ENCODE data around the gene ZNF629.

Gene ZNF629

DNA sequence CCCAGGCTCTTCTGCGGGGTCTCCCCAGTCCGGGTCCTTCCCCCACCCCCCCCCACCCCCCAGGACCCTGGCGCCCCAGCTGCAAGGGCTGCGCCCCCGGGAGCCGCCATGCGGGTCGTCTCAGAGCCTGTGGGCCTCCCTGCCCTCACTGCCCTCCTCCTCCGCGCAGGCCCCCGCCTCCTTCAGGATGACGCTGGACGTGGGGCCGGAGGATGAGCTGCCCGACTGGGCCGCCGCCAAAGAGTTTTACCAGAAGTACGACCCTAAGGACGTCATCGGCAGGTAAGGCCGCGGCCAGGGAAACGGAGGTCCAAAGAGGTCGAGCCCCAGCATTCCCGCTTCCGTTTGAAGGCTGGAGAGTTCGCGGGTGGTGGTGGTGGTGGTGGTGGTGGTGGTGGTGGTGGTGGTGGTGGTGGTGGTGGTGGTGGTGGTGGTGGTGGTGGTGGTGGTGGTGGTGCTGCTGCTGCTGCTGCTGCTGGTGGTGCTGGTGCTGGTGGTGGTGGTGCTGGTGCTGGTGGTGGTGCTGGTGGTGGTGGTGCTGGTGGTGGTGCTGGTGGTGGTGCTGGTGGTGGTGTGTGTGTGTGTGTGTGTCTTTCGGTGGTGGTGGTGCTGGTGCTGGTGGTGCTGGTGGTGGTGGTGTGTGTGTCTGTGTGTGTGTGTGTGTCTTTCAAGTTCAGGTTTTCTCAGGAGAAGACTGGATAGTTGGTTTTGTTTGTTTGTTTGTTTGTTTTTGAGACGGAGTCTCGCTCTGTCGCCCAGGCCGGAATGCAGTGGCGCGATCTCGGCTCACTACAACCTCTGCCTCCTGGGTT lies 38.2 kb downstream of the ZNF629 start:
- peak in 1 of 2 donors; percentile 10 for DNase-seq (ENCODE audit: low read depth in 2 of 2)

DNA sequence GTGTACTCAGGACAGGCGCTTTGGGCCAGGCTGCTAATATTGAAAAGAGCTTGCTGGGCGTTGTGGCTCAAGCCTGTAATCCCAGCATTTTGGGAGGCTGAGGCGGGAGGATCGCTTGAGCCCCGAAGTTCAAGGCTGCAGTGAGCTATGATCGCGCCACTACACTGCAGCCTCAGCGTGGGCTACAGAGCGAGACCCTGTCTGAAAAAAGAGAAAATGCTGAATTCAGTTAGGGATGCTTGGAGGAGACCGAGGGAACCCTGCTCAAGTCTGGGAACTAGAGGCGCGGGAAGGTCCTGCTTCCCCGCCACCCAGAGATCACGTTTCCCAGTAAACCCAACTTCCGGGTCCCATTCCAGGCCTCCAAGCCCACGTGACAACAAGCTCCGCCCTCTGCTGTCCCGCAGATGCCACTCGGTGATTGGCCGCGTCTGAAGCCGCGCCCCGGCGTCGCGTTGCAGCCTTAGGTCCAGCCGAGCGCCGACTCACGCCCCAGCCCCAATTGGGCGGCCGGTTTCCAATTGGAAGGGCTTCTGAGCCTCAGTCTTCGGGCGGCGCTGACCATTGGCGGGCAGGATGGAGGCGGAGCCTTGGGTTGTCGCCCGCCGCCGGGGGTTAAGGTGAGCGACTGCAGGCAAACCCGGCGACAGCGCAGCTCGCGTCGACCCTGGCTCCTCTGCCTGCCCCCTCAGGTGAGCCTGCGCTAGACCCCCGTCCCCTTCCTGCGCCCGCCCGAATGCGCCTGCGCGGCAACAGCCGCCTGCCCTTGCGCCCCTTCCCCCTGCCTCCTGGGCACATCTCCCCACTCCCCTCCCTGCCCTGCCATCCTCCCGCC lies 39.0 kb downstream of the ZNF629 start, which contains the start of gene PHKG2:
PHKG2 (plus strand) TSS at position 627 of the 835 bp plus-strand sequence. CDS start 396 bp downstream, outside the sequence.
- DNase-seq (ENCODE audit: low read depth in 2 of 2), result peak; percentile 93 to 97

DNA sequence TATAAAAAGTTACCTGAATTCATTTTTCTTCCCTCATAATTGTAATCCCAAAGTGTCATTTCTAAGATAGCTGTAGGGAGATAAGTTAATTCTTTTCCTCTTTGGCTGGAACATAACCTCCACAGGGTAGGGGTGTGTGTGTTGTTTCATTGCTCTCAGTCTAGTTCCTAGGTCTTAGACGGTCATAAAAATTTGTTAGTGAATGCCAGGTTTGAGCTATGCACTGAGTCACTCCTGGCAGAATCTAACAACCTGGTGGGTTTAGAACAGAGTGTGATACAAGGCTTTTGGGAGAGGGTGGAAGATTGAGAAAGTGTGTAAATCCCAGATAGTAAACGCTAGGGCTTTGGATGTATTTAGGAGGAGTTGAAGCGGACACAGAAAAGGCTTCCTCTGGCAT lies 39.7 kb downstream of the ZNF629 start:
- no peak for DNase-seq (ENCODE audit: low read depth in 2 of 2)

DNA sequence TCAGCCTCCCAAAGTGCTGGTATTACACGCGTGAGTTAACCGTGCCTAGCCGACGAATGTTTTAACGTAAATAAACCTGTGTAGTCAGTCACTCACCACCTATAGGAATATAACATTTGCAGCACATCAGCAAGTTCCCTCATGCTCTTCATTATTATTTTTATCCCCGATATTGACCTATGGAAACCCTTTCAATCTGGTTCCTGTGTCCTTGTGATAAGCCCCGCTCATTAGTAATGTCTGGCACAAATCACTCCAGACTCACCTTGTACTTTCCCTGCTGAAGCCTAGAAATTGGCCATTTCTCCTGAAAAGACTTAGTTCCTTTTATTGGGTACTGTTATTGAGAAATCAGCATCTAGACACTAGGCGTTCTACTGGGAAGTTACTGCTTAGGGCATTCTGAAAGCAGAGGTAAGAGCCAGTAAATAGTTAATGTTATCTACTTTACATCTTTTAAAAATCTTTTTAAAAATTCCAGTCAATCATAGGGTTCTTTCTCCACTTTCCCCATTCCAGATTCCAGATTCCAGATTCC lies 40.3 kb downstream of the ZNF629 start:
- no peak for DNase-seq (ENCODE audit: low read depth in 2 of 2)

DNA sequence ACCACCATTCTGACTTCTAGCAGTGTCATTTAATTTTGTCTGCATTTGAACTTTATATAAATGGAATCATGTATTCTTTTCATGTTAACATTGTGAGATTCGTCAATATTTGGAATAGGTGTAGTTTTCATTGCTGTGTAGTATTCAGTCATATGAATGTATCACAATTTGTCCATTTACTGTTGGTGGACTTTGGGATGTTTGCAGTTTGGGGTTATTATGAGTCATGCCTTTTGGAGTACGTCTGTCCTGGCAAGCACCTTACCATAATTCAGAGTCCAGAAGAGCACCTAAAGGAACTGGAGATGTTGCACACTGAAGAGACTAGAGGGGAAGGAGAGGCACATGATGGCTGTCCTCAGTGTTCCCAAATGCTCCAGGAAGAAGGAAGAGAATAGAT lies 41.9 kb downstream of the ZNF629 start:
- no peak for DNase-seq (ENCODE audit: low read depth in 2 of 2)

DNA sequence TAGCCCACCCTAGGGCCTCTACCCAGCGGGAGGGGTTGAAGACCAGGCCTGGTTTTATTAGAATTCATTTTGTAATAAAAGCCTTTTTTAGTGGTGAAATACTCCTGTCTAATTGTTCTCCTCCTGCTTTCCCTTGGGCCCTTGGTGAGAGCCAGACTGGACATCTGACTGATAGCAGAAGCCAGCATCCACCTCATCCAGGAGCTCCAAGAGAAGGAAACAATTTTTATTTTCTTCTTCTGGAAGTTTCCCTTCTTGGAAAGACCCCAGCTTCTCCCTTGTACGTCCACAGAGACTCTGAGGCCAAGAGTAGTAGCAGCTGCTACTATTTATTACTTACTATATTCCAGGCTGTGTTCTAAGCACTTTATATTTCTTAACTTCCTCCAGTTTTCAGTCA lies 42.8 kb downstream of the ZNF629 start:
- DNase-seq (ENCODE audit: low read depth in 2 of 2), result no peak

DNA sequence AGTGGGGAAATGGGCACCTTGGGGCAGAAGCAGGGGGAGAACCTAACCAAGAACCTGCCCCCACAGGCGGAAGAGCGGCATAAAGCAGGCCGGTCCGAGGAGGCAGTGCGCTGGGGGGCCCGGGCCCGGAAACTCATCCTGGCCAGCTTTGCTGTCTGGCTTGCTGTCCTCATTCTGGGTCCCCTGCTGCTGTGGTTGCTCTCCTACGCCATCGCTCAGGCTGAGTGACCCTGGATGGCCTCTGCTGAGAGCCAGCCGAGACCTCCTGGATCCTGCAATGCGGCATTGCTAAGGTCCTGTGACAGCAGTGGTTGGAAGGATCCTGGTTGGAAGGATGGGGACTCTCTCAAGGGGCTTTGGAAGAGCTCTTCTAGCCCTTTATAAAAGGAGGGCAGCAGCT lies 43.3 kb downstream of the ZNF629 start:
- no peak for DNase-seq (ENCODE audit: low read depth in 2 of 2)

GRCh38 chr16:30741461-30741914 lies 45.5 kb downstream of the ZNF629 start:
- DNase-seq (ENCODE audit: low read depth in 2 of 2), result no peak

DNA sequence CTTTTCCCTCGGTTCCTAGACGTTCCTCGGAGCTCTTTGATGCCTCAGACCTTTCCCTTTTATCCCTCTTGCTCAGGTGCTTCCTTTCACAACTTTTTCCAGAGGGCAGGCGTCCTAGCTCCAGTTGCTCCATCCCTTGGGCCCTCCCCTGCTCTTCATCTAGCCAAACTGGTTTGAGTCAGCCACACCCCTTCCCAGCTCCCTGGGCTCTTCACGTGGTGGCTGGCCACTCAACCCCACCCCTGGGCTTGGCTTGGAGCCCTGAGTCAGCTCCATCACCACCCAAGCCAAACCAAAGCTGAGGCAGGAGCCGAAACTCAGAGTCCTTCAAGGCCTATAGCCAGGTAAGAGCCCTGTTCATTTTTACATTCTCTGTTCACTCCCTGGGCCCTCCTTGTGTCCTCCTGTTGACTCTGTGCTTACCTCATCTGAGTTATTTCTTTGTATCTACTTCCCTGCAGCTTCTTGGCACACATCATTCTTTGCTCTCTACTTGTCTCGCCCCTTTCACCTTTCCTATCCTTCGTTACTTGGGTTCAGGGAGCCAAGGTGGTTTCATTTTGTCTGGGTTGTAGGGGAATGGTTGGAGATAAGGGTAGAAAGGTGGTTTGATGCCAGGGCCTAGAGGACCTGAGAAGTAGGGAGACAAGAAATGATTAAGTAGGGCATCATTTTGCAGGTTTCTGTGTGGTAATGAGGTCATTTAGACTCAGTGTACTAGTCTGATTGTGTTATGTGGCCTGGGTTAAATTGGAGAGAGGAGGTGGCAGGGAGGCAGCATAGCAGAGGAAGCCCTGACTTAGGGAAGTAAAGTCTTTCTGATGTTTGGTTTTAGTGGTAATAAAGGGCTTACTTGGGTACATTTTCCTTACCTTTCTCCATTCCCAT lies 46.4 kb downstream of the ZNF629 start:
- no peak for DNase-seq (ENCODE audit: low read depth in 2 of 2)

DNA sequence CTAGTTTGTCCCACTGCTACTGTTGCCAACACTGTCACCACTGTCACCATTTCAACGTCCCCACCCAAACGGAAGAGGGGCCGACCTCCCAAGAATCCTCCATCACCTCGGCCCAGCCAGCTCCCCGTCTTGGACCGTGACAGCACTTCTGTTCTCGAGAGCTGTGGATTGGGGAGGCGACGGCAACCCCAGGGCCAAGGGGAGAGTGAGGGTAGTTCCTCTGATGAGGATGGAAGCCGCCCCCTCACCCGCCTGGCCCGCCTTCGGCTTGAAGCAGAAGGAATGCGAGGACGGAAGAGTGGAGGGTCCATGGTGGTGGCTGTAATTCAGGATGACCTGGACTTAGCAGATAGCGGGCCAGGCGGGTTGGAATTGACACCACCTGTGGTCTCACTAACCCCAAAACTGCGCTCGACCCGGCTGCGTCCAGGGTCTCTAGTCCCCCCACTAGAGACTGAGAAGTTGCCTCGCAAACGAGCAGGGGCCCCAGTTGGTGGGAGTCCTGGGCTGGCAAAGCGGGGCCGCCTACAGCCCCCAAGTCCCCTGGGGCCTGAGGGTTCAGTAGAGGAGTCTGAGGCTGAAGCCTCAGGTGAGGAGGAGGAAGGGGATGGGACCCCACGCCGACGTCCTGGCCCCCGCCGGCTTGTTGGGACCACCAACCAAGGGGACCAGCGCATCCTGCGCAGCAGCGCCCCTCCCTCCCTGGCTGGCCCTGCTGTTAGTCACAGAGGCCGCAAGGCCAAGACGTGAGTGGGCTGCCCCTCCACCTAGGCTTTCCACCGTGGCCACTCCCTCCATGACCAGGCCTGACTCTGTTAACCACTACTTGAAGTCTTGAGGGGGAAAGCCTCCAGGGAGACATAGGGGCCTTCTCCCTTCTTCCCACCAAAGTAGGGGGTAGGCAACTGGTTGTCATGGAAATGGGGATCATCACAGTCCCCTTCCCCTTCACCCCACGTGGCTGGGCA lies 47.7 kb downstream of the ZNF629 start:
- no peak for DNase-seq (ENCODE audit: low read depth in 2 of 2)

- no peak for DNase-seq (ENCODE audit: low read depth in 2 of 2)
Observed at GRCh38 chr16:30737794-30738648, 49.0 kb downstream of the ZNF629 start.

DNA sequence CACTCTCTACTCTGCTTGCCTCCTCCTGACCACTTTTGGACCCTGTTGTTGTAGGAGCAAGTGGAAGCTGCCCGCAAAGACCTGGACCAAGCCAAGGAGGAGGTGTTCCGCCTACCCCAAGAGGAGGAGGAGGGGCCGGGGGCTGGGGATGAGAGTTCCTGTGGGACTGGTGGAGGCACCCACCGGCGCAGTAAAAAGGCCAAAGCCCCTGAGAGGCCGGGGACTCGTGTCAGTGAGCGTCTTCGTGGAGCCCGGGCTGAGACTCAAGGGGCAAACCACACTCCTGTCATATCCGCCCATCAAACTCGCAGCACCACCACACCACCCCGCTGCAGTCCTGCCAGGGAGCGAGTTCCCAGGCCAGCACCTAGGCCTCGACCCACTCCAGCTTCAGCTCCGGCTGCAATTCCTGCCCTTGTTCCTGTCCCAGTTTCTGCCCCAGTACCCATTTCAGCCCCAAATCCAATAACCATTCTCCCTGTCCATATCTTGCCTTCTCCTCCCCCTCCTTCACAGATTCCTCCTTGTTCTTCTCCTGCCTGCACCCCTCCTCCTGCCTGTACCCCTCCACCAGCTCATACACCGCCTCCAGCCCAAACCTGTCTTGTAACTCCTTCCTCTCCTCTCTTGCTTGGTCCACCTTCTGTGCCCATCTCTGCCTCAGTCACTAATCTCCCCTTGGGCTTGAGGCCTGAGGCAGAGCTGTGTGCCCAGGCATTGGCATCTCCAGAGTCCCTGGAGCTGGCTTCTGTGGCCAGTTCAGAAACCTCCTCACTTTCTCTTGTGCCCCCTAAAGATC lies 49.8 kb downstream of the ZNF629 start:
- DNase-seq (ENCODE audit: low read depth in 2 of 2), result no peak

DNA sequence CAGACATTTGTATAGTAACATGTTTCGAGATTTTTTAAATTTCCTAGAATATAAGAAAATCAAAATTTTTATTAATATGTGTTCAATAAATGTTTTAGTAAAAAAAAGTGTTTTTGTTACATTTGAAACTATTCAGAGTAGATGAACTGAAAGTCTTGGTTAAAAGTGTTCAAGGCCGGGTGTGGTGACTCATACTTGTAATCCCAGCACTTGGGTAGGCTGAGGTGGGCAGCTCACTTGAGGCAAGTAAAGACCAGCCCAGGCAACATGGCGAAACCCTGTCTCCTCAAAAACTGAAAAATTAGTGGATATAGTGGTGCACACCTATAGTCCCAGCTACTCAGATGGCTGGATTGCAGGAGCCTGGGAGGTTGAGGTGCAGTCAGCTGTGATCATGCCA lies 55.6 kb downstream of the ZNF629 start:
- DNase-seq (ENCODE audit: low read depth in 2 of 2), result no peak

- DNase-seq (ENCODE audit: low read depth in 2 of 2), result no peak
Observed at GRCh38 chr16:30728899-30729672, 57.9 kb downstream of the ZNF629 start.

Measured in activated CD4-positive, alpha-beta T cell treated with anti-CD3 and anti-CD28 coated beads for 24 hours (primary cell).